HepG2 (cell line): Measurements from ENCODE around the gene LEPROT.

ENCODE experiments used
- EZH2 ChIP-seq: conservative IDR thresholded peaks from 2 replicates; pipeline ENCODE4 v1.6.1; 2012; ENCODE audit warnings: mild to moderate bottlenecking, low read depth, low read length, moderate library complexity
- NR2C2 ChIP-seq: sonication (generic); formaldehyde crosslinking; IDR thresholded peaks from 2 replicates; pipeline ENCODE4 v1.4.0; 2020; ENCODE audit warnings: missing genetic modification reagents, mild to moderate bottlenecking, moderate library complexity, borderline replicate concordance
- YY1 ChIP-seq: IDR thresholded peaks from 2 replicates; pipeline ENCODE4 v1.6.1; 2011; ENCODE audit warnings: low read length, low read depth, moderate library complexity, mild to moderate bottlenecking; ENCODE audit not compliant: insufficient read depth, insufficient replicate concordance
- ZBTB21 ChIP-seq: sonication (generic); formaldehyde crosslinking; IDR thresholded peaks from 2 replicates; pipeline ENCODE4 v1.4.0; 2020; ENCODE audit warnings: missing genetic modification reagents
- ZFYVE20 ChIP-seq: sonication (generic); formaldehyde crosslinking; IDR thresholded peaks from 2 replicates; pipeline ENCODE4 v1.8.0; 2023; ENCODE audit warnings: low read depth, mild to moderate bottlenecking, moderate library complexity, missing genetic modification reagents, borderline replicate concordance
- ZNF761 ChIP-seq: sonication (generic); formaldehyde crosslinking; conservative IDR thresholded peaks from 2 replicates; pipeline ENCODE4 v1.4.0; 2020; ENCODE audit warnings: mild to moderate bottlenecking, missing genetic modification reagents
- TF ChIP-seq, protein P1 (sequence below): sonication (generic); formaldehyde crosslinking; IDR thresholded peaks from 2 replicates; pipeline ENCODE4 v1.8.1; 2023; ENCODE audit warnings: missing genetic modification reagents, inconsistent platforms, borderline replicate concordance
- TF ChIP-seq, protein P2 (sequence below): IDR thresholded peaks from 2 replicates; pipeline ENCODE4 v1.6.1; 2012; ENCODE audit warnings: inconsistent platforms
- TF ChIP-seq, protein P3 (sequence below): sonication (generic); formaldehyde crosslinking; IDR thresholded peaks from 2 replicates; pipeline ENCODE4 v1.4.0; 2020; ENCODE audit warnings: mild to moderate bottlenecking, missing genetic modification reagents

DNA sequence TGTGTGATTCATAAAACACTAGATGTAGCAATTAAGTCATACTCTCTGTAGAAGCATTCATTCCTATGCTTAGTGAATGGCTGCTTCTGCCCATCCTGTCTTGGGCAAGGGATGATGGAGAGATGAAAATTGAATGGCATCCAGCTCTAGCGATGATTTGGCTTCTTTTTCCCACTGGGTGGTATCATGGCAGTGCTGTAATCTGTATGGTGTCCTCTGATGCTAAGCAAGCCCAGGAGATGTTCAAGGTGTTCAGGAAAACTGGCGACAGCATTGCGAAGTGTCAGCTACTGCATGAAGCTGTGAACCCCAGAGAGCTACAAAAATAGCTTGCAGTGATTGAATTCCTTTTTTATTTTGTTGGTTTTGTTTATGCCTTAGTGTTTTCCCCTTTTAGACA is 48.9 kb upstream of the LEPROT start:
- TF ChIP-seq YY1 (no peak), ZFYVE20 (no peak), ZBTB21 (CRISPR knock-in tag) (no peak), NR2C2 (CRISPR knock-in tag) (no peak), ZNF761 (CRISPR knock-in tag) (no peak), EZH2 (no peak)
- TF ChIP-seq, protein P1, sequence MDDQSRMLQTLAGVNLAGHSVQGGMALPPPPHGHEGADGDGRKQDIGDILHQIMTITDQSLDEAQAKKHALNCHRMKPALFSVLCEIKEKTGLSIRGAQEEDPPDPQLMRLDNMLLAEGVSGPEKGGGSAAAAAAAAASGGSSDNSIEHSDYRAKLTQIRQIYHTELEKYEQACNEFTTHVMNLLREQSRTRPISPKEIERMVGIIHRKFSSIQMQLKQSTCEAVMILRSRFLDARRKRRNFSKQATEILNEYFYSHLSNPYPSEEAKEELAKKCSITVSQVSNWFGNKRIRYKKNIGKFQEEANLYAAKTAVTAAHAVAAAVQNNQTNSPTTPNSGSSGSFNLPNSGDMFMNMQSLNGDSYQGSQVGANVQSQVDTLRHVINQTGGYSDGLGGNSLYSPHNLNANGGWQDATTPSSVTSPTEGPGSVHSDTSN (CRISPR knock-in tag) = no peak
- TF ChIP-seq, protein P2, sequence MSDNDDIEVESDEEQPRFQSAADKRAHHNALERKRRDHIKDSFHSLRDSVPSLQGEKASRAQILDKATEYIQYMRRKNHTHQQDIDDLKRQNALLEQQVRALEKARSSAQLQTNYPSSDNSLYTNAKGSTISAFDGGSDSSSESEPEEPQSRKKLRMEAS = no peak
- TF ChIP-seq, protein P3, sequence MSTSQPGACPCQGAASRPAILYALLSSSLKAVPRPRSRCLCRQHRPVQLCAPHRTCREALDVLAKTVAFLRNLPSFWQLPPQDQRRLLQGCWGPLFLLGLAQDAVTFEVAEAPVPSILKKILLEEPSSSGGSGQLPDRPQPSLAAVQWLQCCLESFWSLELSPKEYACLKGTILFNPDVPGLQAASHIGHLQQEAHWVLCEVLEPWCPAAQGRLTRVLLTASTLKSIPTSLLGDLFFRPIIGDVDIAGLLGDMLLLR (CRISPR knock-in tag) = no peak
